GM18507 (cell line): Measurements from ENCODE around the gene EGFL8.

Source experiments
- DNase-seq: peaks from one replicate; pipeline ENCODE4 v3.0.0; 2011; ENCODE audit warnings: low read depth; ENCODE audit not compliant: insufficient read length; ENCODE audit errors: extremely low spot score
- FAIRE-seq: peaks from 2 replicates; lab custom pipeline; 2011; peaks lifted over from hg19 to GRCh38; lab: Jason Lieb, UNC

EGFL8 gene

DNA sequence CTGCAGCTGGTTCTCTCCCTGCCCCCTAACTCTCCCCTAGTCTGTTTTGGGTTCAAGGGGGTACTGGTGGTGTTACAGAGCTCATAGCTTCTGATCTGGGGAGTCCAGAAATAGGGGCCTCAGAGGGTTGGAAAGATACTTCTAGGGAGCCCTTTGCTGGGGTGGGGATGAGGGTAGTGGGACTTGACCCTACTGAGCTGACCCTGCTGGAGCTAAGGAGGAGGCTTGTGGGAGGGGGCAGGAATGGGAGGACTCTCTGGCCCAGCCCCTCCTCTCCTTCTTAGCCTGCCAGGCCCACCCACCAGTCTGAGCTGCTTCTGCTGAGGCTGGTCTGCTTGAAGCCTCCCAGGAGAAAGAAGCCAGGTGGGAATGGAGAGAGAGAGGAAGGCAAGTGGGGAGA, at the start of gene EGFL8:
TSS of gene EGFL8 (plus strand) at position 301 of the 400 bp plus-strand sequence. CDS start 1,571 bp downstream, outside the sequence.
- no peak for DNase-seq
- FAIRE-seq: no peak

DNA sequence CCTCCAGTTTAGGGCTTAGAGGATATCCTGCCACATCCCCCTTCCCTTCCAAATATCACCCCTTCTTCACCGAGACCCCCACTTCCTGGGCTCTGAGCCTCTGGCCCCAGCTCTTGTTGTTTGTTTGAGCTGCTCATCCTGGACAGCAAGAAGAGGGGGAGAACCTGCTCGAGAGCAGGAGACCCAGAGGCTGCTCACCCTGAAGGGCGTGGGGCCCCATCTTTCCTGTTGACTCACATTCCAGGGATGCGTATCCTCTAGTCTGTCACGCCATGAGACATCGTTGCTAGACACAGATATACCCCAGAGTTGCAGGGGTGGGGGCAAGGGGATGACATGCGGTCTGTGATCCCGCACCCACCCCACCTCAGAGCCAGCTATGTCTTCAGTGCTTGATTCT, 49.6 kb upstream of the EGFL8 start:
- FAIRE-seq (no peak), DNase-seq (no peak)

DNA sequence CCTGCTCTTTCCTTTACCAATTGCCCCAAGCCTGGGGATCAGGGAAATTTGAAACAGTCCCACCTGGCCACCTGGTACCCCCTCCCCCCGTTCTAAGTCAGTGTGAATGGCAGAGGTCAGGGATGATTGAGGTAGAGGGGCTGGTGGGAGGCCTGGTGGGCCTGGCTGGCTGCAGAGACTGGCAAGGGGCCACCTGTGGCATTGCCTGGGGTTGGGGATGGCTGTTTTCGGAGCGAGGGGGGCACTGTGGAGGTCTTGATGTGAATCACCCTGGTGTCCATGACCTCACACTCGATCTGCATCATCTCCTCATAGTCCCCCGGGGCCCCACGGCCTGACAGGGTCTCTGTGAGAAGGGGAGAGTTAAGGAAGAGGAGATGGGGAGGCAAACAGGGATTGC, 48.8 kb upstream of the EGFL8 start:
- FAIRE-seq (no peak), DNase-seq (no peak)

DNA sequence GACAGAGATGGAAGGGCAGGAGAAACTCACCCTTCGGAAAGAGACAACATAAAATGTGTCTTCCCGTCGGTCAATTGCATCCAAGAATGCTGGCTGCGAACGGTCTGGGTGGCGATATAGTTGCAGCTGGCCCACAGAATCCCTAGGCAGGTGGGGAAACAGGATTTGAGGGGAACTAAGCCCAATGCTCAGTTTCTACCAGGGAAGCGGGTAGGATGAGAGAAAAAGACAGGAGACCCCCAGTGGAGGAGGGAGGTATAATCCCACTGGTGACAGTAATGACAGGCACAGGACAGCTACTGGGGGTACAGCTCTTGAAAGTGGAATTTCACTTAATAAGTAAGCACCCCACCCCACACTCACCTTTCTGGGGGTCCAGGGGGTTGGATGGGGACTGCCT, 47.7 kb upstream of the EGFL8 start:
- DNase-seq: no peak
- FAIRE-seq: no peak

DNA sequence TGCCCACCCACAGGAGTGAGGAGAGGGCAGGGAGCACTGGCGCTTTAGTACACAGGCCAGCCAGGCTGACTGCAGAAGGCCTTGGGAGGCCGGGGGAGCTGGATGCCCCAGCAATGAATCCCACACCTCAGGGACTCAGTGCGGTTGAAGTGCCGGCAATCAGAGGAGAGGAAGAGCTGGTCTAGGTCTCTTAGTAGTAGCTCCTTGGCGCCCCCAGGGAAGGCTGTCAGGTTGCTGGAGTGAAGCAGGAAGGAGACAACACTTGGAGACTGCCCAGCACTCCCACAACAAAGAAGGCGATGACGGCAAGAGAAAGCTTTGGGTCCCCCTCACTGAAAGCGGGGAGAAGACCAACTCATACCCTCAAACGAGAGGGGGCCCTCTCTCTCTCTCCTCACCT, 46.9 kb upstream of the EGFL8 start:
- FAIRE-seq: no peak
- no peak for DNase-seq

DNA sequence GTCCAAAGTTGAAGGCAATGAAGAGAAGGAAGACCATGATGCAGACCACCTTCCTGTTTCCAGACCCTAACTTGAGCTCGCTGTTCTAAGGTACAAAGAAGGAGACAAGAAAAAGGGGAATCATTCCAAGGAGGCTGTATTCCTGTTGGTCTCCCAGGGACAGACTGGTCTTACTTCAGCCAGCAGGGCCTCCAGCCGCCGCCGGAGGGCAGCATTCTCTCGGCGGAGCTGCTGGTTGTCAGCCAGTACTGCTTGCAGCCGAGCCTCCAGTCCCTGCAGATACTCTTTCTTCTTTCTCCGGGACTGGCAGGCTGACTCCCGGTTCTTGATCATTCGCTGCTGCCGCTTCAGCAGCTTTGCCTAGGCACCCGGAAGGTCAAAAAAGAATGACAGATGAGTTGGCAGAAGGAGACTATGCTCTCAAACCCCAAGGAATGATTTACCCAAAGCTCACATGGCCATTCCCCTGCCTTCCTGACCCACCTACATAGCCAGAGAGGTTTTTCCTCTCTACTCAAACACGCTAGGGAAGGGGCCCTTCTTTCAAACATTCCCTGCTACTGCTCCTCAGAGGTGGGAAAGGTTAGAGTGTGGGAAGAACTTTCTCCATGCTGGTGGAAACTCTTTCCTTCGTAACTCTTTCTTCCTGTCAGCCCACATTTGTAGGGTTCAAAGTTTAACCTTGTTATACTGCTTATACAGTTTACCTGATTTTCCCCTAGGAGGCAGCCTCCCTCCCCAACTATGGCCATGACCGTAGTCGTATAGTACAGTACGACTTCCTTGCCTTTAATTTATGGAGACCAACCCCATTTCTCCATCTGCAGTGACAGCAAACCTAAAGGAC, 45.4 kb upstream of the EGFL8 start:
- FAIRE-seq (peak; percentile 68), DNase-seq (peak; percentile 69)

DNA sequence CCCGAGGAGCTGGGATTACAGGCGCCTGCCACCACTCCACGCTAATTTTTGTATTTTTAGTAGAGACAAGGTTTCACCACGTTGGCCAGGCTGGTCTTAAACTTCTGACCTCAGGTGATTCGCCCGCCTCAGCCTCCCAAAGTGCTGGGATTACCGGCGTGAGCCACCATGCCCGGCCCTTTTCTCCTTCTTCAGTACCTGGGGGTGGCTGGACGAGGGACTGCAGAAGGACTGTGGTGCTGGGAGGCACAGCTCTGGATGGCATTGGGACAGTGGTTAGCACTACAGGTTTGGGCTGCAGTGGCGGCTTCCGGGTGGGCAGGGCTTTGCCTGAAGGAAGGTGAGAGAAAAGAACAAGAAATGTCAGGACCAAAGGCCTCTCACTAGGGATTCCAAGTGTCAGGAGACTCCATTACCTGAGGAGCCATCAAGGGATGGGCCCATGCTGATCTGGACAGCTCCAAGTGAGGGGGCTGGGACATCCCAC, 43.8 kb upstream of the EGFL8 start:
- DNase-seq (no peak), FAIRE-seq (no peak)

DNA sequence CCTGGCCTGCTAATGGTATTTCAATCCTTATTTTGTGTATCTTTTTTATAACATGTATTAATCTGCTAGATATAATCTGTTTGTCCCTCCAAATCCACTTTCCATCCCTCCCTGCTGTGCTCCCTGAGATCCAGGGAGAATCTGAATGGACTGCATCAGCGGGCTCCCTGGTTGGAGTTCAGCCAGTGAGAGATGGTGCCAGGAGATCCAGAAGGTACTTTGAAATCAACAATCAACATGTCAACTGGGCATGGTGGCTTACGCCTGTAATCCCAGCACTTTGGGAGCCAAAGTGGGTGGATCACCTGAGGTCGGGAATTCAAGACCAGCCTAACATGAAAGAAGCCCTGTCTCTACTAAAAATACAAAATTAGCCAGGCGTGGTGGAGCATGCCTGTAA, 40.7 kb upstream of the EGFL8 start:
- no peak for FAIRE-seq

DNA sequence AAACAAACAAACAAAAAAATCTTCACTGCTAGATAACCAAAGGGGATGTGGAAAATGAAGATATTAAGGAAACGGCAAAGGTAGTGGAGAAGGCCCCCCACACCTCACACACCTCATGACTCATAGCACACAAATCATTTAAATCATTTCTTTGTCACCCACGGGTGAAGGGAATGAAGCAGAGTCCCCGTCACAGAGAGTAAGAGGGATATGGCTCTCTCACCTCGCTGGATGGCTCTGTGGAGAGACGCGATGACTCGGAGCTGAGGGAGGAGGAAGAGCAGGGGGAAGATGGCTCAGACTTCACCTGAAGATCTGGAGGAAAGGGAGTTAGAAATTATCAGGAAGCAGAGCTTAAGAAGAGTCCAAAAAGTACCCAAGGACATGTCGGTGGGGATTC, 37.5 kb upstream of the EGFL8 start:
- FAIRE-seq (no peak), DNase-seq (no peak)

More for the DNA sequence above, 40.7 kb upstream of the EGFL8 start:
- no peak for DNase-seq

DNA sequence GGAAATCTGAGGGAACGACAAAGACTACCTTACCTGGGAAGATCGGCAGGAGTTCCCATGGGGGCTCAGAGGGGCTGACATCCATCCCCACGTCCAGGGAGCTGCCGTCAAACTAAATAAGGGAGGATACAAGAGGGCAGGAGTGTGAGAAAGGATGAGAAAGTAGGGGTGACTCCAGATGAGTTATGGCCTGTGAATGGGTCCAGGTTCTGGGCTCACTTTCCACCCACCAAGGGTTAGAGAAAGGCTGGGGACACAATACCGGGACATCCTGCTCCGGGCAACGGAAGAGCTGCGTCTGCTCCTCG, 37.0 kb upstream of the EGFL8 start:
- DNase-seq: no peak
- FAIRE-seq: no peak

DNA sequence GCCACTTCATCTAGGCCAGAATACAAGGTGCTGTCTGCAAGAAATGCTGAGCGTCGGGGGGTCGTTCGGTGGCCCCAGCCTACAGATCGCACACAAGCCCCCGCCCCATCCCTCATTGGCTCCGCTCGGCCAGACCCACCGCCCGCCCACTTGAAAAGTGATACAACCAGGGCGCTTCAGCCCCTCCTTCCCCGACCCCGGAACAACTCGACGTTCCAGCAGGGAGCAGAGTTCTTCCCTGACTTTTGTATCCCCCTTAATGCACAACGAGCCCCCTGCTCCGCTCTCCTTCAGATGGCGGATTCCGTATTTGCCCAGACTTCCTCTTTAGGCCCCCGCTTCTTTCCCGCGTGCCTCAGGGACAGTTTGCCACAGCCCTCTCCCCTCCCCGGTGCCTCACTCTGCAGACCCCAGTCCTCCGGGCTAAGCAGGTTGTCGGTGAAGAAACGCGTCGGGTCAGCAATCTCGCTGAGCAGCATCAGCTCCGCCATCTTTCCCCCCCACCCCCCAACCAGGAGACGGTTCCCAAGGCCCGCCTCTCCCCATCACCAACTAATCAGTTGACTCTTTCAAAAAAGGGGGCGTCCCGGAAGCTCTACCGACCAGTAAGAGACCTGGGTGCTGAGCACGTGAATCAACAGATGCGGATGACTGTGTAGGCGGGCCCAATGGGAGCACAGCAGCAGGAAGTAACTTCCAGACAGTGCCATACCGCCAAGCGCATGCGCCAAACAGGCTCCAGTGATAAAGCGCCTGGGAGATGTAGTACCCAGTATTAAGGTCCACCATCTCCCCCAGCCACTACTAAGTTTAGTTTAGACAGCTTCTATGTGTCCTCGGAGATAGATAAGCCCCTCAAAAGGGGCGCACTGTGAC, 36.4 kb upstream of the EGFL8 start, which contains the start of gene ATF6B:
TSS of gene ATF6B (minus strand) at position 530 of the 876 bp plus-strand sequence. CDS start at position 491, 39 bp downstream.
- FAIRE-seq: peak; percentile 95

DNA sequence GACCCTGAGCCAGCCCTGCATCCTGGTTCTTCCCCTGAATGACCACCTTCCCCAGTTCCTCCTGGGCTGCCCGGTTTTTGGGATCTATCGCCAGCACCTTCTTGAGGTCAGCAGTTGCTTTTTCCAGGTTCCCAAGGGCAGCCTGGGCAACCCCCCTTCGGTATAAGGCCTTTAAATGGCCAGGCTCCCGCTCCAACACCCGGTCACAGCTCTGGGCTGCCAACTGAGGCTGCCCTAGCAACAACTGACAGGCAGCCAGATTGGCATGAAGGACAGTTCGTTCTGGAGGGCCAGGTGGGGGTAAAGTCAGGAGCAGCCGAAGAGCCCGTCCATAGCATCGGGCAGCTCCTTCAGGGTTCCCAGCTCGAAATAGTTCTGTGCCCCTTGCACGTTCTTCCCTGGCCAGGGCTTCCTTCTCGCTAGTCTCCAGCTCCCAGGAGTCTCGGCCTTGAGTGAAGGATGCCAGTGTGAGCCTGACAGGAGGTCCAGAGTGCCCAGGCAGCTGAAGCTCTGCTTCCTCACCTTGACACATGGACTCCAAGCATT, 35.6 kb upstream of the EGFL8 start:
- FAIRE-seq (no peak), DNase-seq (no peak)

More for the DNA sequence above, 36.4 kb upstream of the EGFL8 start, which contains the start of gene ATF6B:
- peak; percentile 96 for DNase-seq

DNA sequence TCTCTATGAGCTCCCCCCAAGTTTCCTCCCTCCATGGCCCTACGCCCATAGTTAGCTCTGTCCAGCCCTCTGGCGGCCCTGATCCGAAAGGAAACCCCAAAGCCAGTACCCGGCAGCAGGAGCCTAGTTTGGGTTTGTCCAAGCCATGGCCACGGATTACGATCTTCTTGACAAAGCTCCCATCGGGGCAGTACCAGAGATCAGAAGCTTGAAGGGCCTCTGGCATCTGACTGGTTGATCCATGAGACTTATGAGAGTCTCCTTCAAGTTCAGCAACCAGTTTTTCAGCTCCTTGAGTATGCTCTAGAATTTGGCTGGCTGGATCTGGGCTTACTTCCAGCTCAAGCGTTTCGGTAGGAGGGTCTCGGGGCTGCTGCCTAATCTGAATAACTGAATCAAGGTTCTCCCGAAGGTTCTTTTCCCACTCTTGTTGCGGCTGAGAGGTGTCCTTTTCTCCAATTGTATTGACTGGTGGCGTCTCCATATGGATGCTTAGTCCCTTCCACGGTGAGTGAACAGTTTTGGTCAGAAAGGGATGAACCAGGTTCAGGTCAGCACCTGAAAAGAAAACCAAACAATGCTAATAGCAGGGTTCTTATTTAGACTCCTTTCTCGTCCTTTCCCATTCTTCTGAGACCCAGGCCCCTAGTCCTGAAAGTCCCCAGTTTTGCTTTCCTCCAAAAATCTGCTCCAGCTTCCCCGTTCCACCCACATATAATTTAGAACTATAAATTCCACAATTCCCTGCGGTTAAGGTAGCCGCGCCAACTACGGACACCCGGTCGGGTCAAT, 34.9 kb upstream of the EGFL8 start:
- FAIRE-seq: no peak

DNA sequence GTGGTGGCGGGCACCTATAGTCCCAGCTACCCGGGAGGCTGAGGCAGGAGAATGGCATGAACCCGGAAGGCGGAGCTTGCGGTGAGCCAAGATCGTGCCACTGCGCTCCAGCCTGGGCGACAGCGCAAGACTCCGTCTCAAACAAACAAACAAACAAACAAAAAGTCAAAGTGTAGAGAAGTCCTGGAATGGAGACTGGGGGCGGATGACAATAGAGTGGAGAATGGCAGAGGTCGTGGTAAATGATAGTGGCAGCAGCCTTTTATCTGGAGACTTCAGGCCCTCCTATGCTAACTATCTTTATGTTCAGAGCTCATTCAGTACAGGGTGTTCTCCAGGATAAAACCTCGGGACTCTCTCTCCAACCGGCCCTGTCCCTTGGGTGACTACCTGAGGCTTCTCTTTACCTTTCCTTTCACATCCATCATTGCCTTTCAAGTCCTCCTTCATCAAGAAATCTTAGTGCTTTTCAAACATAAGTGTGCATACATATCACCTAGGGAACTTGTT, 32.9 kb upstream of the EGFL8 start:
- FAIRE-seq (no peak), DNase-seq (no peak)

More for the DNA sequence above, 34.9 kb upstream of the EGFL8 start:
- no peak for DNase-seq

DNA sequence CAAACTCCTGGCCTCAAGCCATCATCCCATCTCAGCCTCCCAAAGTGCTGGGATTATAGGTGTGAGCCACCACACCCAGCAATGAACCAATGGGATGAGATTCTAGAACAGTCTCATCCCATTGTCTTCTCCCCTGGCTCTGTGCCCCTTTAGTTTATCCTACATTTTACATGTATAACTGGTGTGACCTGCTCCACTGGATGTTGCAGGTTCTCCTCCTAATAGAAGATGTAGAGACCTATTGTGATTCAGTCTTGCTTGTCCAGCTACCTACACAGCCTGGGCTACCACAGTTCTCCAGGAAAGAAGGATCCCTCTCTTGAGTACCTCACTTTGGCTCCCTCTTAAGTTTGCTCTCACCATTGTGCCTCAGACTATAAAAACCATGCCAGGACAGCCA, 32.3 kb upstream of the EGFL8 start:
- no peak for DNase-seq
- FAIRE-seq: no peak

DNA sequence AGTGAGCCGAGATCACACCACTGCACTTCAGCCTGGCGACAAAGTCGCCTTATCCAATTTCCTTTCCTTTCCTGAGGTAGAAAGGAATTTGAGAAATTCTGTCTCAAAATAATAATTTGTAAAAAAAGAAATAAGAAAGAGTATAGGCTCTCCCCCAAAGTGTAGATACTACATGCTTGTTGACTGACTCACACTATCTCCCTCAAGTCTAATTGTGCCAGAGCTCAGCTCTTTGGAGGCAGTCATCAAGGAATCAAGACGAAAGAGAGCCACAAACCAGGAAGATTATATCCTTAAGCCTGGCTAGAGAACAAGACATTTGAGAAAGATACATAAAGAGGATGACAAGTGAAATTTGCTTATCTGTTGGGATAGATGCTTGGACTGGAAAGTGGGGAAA, 30.6 kb upstream of the EGFL8 start:
- DNase-seq: no peak
- FAIRE-seq: no peak

DNA sequence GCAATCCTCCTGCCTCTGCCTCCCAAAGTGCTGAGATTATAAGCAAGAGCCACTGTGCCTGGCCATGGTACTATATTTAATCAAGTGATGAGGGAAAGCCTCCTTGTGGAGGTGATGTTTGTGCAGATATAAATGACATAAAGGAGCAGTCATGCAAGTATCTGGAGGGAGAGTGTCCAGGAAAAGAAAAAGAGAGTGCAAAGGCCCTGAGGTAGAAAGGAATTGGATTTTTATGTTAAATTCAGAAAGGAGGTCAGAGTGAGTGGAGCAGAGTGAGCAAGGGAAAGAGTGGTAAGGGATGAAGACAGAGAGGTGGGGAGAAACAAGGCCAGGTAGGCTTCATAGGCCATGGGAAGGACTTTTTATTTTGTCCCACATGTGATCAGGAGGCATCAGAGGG, 26.9 kb upstream of the EGFL8 start:
- FAIRE-seq: no peak

DNA sequence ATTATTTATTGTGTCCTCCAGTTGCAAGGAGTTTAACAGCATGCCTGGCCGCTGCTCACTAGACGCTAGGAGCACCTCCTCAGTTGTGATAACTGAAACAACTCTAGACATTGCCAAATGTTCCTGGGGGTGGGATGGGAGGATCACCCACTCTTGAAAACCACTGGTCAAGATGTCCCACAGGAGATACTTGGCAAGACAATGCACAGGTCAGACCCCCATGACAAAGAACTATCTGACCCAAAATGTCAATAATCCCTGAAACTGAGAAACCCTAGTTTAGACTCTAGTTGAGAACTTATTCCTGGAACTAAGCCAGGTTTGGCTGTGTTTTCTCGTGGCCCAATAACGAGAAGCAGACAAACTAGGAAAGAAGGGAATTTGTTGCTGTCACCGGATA, 24.8 kb upstream of the EGFL8 start:
- no peak for FAIRE-seq
- DNase-seq: no peak

More for the DNA sequence above, 26.9 kb upstream of the EGFL8 start:
- no peak for DNase-seq

DNA sequence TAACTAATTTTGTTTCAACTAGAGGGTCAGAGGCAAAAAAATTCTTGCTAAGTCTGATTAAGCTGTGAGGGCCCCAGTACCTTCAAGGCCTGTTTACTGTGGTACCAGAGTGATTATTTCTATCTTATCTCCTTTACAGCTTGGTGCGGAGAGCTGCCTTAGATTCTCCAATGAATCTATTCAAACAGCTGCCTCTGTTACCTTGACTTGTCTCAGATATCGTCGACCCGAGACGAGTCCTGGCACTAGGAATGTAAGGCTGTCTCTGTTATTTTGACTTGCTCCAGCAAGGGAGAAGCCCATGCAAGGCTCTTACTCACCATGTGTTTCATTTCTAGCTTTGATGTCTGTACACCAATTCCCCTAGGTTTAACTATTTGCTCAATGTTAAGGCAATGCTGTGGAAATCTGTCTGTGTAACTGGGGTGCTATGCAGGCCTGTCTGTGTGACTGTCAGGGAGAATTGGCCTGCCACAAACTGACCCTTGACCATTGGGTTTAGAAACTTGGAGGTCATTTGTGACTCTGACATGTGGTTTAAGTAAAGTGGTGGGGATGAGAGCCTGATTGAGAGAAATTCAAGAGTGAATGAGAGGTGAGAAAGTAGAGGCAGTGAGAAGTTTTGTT, 23.9 kb upstream of the EGFL8 start:
- DNase-seq (no peak), FAIRE-seq (no peak)
